NCI-H2227 (cell line): ENCODE measurements around the gene AMBP.
"Not testable (repeated sequence)": the region's sequence is repeated elsewhere in the genome, so short reads cannot be mapped to it uniquely, and the experiment has no call there.

Experiments used
- DNase-seq: peaks from one replicate; lab custom pipeline; 2025; ENCODE audit not compliant: unreplicated experiment; lab: John Stamatoyannopoulos, UW

The AMBP gene

GRCh38 chr9:114053246-114054005, 24.7 kb downstream of the AMBP start:
- DNase-seq, result no peak

DNA sequence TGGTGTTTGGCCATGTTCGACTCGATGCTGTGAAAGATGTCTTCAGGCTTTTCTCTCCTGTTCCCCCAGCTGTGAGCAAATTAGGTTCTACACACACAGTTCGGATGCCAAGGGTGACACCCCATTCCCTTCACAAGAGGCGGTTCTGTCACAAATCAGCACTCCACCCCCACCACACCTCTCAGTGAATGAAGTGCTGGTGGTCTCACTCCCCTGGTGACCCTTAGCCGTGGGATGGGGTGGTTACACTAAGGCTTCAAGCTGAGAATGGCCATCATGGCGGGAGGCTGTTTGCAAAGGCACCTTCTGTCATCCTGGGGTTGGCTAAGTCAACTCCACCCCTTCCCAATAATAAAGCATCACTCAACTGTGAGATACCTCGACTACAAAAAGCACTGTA, 26.4 kb downstream of the AMBP start:
- DNase-seq, result no peak

DNA sequence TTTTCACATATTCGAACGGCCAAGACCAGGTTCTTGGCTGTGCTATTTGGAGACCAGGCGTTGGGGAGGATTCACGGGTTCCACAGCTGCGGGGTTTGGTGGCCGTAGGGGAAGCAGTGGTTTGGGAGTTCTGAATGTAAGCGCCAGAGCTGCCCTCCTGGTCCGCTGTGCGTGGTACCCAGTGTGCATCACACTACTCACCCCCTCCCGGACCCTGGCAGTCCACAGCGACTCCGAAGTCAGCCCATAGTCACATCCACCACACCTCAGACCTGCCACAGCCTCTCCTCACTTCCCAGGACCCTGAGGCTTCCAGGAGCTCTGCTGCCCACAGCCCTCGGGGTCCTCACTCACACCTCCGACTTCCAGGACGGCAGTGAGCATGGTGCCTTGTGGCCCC, 26.8 kb downstream of the AMBP start:
- no peak for DNase-seq

- no peak for DNase-seq
Measured at GRCh38 chr9:114050646-114051045, 27.5 kb downstream of the AMBP start.

DNA sequence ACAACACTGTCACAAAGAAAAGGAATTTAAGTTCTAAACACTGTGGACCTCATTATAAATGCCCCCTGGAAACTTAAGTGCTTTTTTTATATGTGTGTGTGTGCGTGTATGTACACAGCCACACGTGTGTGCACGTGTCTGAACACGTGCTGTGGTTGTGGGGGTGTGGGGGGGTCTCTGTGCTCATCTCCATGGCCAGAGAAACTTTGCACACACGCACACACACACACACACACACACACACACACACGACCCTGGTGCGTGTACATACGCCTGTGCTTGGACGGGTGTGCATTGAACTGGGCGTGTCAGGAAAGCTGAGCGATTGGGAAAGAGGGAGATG, 27.9 kb downstream of the AMBP start:
- no peak for DNase-seq

DNA sequence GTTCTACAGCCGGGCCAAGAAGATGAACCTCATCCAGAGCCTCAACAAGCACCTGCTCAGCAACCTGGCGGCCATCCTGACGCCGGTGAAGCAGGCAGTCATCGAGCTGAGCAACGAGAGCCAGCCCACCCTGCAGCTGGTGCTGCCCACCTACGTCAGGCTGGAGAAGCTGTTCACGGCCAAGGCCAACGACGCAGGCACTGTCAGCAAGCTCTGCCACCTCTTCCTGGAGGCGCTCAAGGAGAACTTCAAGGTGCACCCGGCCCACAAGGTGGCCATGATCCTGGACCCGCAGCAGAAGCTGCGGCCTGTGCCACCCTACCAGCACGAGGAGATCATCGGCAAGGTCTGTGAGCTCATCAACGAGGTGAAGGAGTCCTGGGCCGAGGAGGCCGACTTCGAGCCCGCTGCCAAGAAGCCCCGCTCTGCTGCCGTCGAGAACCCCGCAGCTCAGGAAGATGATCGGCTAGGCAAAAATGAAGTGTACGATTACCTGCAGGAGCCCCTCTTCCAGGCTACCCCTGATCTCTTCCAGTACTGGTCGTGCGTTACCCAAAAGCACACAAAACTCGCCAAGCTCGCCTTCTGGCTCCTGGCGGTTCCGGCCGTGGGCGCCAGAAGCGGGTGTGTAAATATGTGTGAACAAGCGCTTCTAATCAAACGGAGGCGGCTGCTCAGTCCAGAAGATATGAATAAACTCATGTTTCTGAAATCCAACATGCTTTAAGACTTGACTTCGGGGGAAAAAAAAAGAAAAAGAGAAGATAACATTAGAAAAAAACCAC, 28.5 kb downstream of the AMBP start:
- DNase-seq, result no peak

GRCh38 chr9:114048533-114049415, 29.3 kb downstream of the AMBP start:
- DNase-seq, result no peak

- no peak for DNase-seq
Measured at GRCh38 chr9:114047717-114048116, 30.4 kb downstream of the AMBP start.

GRCh38 chr9:114046875-114047274, 31.2 kb downstream of the AMBP start:
- DNase-seq, result no peak

- no peak for DNase-seq
Measured at GRCh38 chr9:114046237-114046755, 31.8 kb downstream of the AMBP start.

DNA sequence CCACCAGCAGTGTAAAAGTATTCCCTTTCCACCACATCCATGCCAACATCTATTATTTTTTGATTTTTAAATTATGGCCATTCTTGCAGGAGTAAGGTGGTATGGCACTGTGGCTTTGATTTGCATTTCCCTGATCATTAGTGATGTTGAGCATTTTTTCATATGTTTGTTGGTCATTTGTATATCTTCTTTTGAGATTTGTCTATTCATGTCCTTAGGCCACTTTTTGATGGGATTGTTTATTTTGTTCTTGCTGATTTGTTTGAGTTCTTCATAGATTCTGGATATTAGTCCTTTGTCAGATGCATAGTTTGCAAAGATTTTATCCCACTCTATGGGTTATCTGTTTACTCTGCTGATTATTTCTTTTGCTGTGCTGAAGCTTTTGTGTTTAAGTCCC, 34.4 kb downstream of the AMBP start:
- DNase-seq, result not testable (repeated sequence)

DNA sequence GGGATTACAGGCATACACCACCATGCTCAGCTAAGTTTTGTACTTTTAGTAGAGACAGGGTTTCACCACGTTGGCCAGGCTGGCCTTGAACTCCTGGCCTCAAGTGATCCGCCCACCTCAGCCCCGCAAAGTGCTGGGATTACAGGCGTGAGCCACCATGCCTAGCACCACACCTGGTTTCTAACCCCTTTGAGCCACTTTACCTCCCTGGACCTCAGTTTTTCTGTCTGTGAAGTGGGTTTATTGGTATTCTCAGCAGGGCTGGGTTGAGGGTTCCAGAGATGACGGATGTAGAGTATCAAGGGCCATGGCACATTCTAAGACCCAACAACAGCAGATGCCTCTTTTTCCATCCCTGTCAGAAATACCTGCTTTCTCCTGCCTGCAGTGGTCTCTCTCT, 38.6 kb downstream of the AMBP start:
- no peak for DNase-seq

GRCh38 chr9:114038724-114039313, 39.3 kb downstream of the AMBP start:
- no peak for DNase-seq

DNA sequence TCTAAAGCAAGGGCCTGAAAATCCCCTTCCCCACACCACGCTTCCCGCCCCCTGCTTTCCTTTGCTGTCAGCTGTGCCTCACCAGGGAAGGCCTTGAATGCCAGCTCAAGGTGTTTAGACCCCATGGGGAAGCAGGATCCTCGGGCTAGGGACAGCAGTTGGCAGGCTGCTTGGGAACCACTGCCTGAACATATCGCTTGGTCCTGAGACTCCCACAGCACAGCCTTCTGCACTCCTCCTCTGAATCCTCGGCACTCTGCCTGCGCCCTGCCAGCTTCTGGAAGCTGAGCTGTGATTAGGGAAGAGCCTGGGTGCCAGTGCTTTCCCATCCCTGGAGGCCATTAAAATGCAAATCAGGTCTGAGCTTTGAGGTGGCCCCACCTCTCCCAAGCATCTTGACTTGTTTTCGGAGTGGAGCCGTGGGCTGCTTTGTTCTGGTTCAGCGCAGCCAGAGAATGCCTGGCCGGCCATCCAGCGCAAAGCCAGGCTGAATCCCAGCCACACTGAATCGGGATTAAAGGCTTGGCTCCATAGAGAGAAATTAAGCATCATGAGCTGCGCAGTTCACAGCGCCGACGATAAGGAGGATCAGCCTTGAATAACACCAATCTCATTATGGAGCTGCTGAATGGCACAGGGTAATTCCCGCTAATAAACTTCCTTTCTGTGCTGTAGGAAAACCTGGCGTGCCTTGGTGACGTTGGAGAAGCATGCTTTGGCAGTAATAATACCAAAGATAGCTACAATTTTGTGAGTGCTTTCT, 40.0 kb downstream of the AMBP start:
- no peak for DNase-seq

DNA sequence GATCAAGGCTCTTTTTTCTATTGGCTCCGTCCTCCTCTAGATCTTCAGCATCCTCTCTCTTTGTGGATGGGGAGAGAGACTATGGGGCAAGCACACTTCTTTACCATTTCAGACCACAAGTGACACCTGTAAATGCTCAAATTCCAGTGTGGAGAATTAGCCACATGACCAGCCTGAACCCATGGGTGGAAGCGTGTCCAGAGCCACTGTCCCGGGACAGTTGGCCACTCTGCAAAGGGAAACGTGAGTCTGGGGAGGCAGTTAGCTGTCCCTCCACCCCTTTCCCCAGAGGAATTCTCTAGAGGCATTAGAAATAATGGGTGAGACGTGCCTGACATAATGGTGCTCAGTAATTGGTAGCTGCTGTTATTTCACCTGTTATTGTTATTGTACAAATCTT, 40.9 kb downstream of the AMBP start:
- DNase-seq, result no peak

DNA sequence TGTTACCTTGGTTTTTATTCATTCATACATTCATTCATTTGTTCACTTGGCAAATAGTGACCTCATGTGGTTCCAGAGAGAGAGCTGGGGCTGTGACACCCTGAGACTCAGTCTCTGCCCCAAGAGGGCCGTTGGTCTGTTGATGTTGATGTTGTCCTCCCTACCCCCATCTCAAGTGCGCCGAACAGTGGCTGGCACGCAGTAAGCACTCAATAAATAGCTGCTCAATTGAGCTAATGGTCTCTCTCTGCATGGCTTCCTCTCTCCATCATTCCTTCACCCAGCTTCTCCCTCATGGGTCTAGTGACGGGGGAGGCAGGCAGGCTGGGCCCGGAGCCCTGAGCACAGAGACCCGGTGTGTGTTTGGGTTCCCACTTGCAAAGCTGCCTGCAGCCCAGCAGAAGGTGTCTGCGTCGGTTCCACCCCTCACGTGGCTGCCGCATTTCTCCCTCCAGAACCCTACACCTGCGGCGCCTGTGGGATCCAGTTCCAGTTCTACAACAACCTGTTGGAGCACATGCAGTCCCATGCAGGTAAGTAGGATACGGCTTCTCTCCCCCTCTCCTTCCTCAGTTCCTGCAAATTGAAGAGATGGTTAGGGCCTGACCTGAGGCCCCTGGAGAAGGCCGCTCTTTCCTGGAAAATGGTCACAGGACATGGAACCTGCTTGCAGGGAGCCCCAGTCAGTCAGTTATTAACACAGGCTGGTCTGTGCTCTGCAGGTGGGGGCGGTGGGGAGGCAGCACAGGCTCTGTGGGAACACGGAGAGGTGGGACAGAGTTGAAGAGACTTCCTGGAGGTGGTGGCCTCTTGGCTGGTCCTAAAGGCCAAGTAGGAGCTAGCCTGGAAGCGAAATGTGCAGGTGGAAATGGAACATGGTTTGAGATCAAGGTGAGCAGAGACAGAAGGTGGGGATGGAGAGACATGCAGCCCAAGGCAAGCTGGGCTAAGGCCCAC, 42.0 kb downstream of the AMBP start:
- DNase-seq, result no peak

DNA sequence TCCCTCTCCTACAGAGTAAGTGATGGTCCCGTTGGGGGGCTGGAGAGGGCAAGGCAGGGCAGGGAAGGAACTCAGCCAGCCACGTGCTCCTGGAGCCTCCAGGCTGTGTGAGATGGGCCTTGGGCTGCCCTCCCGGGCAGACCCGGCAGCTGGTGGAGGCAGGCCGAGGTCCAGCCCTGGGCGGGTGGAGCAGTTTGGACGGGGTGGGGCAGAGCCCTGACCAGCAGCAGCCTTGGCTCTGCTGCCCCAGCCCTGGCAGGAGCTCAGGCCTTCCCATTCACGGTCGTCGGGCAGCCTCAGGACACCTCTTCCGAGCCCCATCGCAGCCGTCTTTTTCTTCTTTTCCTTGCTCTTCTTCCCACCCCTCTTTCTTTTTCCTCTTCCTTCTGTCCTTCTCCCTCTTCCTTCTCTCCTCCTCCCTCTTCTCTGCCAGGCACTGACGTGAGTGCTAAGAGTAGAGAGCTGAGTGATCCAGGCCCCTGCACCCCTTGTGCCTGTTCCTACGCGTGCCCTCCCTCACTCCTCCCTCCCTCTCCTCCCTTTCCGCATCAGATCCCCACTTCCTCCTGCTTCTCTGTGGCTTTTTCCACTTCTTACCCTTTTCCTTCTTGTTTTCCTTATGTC, 42.8 kb downstream of the AMBP start:
- no peak for DNase-seq

DNA sequence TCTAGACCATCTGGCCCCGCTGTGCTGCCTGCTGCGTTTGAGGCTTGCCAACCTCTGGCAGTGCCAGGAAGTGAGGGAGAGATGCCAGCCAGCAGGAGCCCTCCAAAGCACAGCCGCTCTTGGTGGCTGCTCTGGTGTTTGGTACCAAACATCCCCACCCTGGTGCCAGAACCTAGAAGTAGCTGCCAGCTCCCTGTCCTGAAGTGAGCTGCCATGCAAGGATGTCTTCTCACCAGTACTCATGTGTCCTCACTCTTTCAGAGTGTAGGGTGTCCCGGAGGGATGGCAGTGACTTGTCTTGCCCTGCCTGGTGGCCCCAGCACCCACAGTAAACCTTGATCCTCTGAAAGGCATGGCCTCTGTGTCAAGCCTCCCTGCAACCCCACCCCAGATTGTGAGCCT, 43.4 kb downstream of the AMBP start:
- no peak for DNase-seq

- DNase-seq, result no peak
Measured at GRCh38 chr9:114034196-114034595, 43.9 kb downstream of the AMBP start.
